Coronary artery (tissue), 2 donors: ENCODE measurements around the gene CDC42BPA.

Source experiments
- DNase-seq: peaks from one replicate; pipeline ENCODE4 v3.0.0-alpha.2; 2017; ENCODE audit warnings: low spot score
- H3K27ac ChIP-seq, 2 donors: fragments of 200-600 bp; sonication (generic); one replicate each; pipeline ENCODE4 v1.5.1; 2016 to 2019
- H3K4me3 ChIP-seq: fragments of 200-600 bp; sonication (generic); 2 replicates; pipeline ENCODE4 v1.5.1; 2016; ENCODE audit warnings: mild to moderate bottlenecking, moderate library complexity
- TF ChIP-seq, protein P1 (sequence below): fragments of 200-600 bp; sonication (generic); IDR thresholded peaks from one replicate; pipeline ENCODE4 v1.5.1; 2019; ENCODE audit warnings: antibody characterized with exemption

CDC42BPA gene

GRCh38 chr1:227161470-227161869, 156.8 kb downstream of the CDC42BPA start:
- Histone ChIP-seq H3K27ac (no peak overlapping the region), H3K4me3 (no peak overlapping the region)
- TF ChIP-seq, protein P1, sequence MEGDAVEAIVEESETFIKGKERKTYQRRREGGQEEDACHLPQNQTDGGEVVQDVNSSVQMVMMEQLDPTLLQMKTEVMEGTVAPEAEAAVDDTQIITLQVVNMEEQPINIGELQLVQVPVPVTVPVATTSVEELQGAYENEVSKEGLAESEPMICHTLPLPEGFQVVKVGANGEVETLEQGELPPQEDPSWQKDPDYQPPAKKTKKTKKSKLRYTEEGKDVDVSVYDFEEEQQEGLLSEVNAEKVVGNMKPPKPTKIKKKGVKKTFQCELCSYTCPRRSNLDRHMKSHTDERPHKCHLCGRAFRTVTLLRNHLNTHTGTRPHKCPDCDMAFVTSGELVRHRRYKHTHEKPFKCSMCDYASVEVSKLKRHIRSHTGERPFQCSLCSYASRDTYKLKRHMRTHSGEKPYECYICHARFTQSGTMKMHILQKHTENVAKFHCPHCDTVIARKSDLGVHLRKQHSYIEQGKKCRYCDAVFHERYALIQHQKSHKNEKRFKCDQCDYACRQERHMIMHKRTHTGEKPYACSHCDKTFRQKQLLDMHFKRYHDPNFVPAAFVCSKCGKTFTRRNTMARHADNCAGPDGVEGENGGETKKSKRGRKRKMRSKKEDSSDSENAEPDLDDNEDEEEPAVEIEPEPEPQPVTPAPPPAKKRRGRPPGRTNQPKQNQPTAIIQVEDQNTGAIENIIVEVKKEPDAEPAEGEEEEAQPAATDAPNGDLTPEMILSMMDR: no peak
- DNase-seq: no peak

- Histone ChIP-seq H3K4me3 (no peak overlapping the region), H3K27ac (no peak overlapping the region)
- DNase-seq: no peak
- TF ChIP-seq, protein P1: no peak
Observed at GRCh38 chr1:227156520-227156919, 161.8 kb downstream of the CDC42BPA start.

GRCh38 chr1:227155688-227156087, 162.6 kb downstream of the CDC42BPA start:
- no peak overlapping the region for H3K4me3 ChIP-seq
- no peak for DNase-seq
- H3K27ac ChIP-seq: no peak overlapping the region
- TF ChIP-seq, protein P1: no peak

DNA sequence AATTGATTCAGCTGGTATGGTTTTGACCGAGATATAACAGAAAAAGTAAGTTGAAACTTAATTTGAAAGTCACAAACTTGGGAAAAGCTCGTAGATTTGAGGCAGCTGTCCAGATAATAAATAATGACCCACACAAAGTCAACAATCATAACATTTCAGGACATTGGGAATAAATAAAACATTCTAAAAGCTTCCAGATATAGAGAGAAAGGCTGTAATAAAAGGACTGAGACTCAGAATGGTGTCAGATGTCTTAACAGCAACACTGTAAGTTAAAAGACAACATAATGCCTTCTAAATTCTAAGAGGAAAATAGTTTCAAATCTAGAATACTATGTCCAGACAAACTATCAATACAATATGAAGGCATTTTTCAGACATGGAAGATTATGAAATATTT, 163.3 kb downstream of the CDC42BPA start:
- Histone ChIP-seq H3K4me3 (no peak overlapping the region), H3K27ac (no peak overlapping the region)
- DNase-seq: no peak
- TF ChIP-seq, protein P1: no peak

- no peak overlapping the region for H3K4me3 ChIP-seq
- DNase-seq: no peak
- TF ChIP-seq, protein P1: no peak
- H3K27ac ChIP-seq: no peak overlapping the region
Observed at GRCh38 chr1:227152525-227152924, 165.8 kb downstream of the CDC42BPA start.

- no peak for DNase-seq
- H3K4me3 ChIP-seq: no peak overlapping the region
- H3K27ac ChIP-seq: no peak overlapping the region
- TF ChIP-seq, protein P1: no peak
Observed at GRCh38 chr1:227140376-227140775, 177.9 kb downstream of the CDC42BPA start.

DNA sequence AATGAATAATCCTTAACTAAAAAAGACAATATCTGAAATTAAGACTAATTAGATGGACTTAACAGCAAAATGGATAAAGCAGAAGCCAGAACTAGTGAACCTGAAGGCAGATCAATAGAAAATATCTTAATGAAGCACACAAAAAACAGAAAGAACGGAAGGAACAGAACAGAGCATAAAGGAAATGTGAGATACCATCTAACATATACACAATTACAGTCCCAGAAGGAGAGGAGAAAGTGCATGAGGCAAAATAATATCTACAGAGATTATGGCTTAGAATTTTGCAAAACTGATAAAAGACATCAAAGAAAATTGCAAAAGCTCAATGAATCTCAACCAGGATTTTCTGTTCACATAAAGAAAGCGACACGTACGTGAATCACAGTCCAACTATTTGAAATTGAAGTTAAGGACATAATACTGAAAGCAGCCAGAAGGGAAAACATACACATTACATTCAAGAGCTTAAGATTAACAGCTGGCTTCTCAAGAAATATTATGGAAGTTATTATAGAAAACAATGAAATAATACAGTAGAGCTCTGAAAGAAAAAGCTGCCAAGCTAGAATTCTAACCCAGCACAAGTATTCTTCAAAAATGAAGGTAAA, 182.0 kb downstream of the CDC42BPA start:
- DNase-seq: no peak
- TF ChIP-seq, protein P1: no peak
- Histone ChIP-seq H3K4me3 (no peak overlapping the region), H3K27ac (no peak overlapping the region)
